ENCODE measurements around the gene SLC9A5. TPM values are rescaled to one million over a fixed set of nuclear protein-coding genes. Genes with fewer than 3 reads are reported as not detected.

Gene SLC9A5
- total RNA-seq, 1 experiment from 2014 or later, result 5.2 TPM

GRCh38 chr16:67235816-67236562 lies 12.8 kb upstream of the SLC9A5 start:
- BruUV-seq (replicated peaks), result no TSS peak
- ChIA-PET CTCF (no interaction called here), POLR2A (ENCODE audit: unreplicated experiment) (interaction anchor here (1.1 kb wide), 1 partner anchor 9 kb away, joined by 5 read pairs; the partner anchor contains the start of gene TMEM208)
- H2AFZ ChIP-seq, result no peak overlapping the region
- H3K4me1 ChIP-seq (replicated peaks; ENCODE audit: insufficient read depth), result peaks cover 17% of the 10 kb centered on the region
- H4K20me1 ChIP-seq (ENCODE audit: insufficient read depth), result no peaks in the 10 kb centered on the region
- H3K4me2 ChIP-seq, result no peak overlapping the region
- peaks cover 14% of the 10 kb centered on the region for H3K36me3 ChIP-seq (ENCODE audit: low read depth)
- peaks cover 25% of the 10 kb centered on the region for H3K79me2 ChIP-seq (ENCODE audit: low read depth)
- H3K27ac ChIP-seq, result no peak overlapping the region
- intact Hi-C loops (cut with micrococcal nuclease; ENCODE audit: unreplicated experiment), result no loop called here
- H3F3A ChIP-seq (ENCODE audit: insufficient read depth, low read depth), result peaks cover 52% of the 10 kb centered on the region
- no peaks in the 10 kb centered on the region for H3K9me2 ChIP-seq (ENCODE audit: insufficient read depth)
- H3K4me3 ChIP-seq, result no peak overlapping the region
- H3K9me3 ChIP-seq (ENCODE audit: insufficient read depth, low read depth), result no peaks in the 10 kb centered on the region
- no peaks in the 10 kb centered on the region for H3K27me3 ChIP-seq (ENCODE audit: insufficient read depth, low read depth)
- TF ChIP-seq EZH2 (IDR thresholded peaks at IDR 0.05; ENCODE audit: low read depth) (no peak), CTCF (conservative IDR thresholded peaks at IDR 0.05) (no peak)
- DNase-seq, result no peak

GRCh38 chr16:67236563-67237395 lies 12.0 kb upstream of the SLC9A5 start:
- H3K79me2 ChIP-seq (ENCODE audit: low read depth), result peaks cover 25% of the 10 kb centered on the region
- peaks cover 59% of the 10 kb centered on the region for H3F3A ChIP-seq (ENCODE audit: insufficient read depth, low read depth)
- BruUV-seq (replicated peaks), result no TSS peak
- intact Hi-C loops (cut with micrococcal nuclease; ENCODE audit: unreplicated experiment), result no loop called here
- POLR2A ChIA-PET (ENCODE audit: unreplicated experiment), result interaction anchor here (1.1 kb wide), 1 partner anchor 10 kb away, joined by 5 read pairs; the partner anchor contains the start of gene TMEM208
- TF ChIP-seq CTCF (conservative IDR thresholded peaks at IDR 0.05), result no peak
- TF ChIP-seq EZH2 (IDR thresholded peaks at IDR 0.05; ENCODE audit: low read depth), result no peak
- H3K27ac ChIP-seq, result no peak overlapping the region
- H3K4me3 ChIP-seq, result no peak overlapping the region
- no peak overlapping the region for H3K4me2 ChIP-seq
- no peaks in the 10 kb centered on the region for H4K20me1 ChIP-seq (ENCODE audit: insufficient read depth)
- peak in 1 of 2 experiments; percentile 58 for DNase-seq
- H3K9me2 ChIP-seq (ENCODE audit: insufficient read depth), result no peaks in the 10 kb centered on the region
- H3K36me3 ChIP-seq (ENCODE audit: low read depth), result peaks cover 11% of the 10 kb centered on the region
- CTCF ChIA-PET, result interaction anchor here (0.5 kb wide), 1 partner anchor 10 kb away, joined by 3 read pairs; no protein-coding TSS in a partner anchor
- no peaks in the 10 kb centered on the region for H3K27me3 ChIP-seq (ENCODE audit: insufficient read depth, low read depth)
- no peaks in the 10 kb centered on the region for H3K9me3 ChIP-seq (ENCODE audit: insufficient read depth, low read depth)
- peaks cover 24% of the 10 kb centered on the region for H3K4me1 ChIP-seq (replicated peaks; ENCODE audit: insufficient read depth)
- H2AFZ ChIP-seq, result no peak overlapping the region

GRCh38 chr16:67237396-67238277 lies 11.1 kb upstream of the SLC9A5 start:
- Histone ChIP-seq H3K27me3 (ENCODE audit: insufficient read depth, low read depth) (no peaks in the 10 kb centered on the region), H3K79me2 (ENCODE audit: low read depth) (peaks cover 33% of the 10 kb centered on the region), H3K4me1 (replicated peaks; ENCODE audit: insufficient read depth) (peaks cover 33% of the 10 kb centered on the region), H3K9me2 (ENCODE audit: insufficient read depth) (no peaks in the 10 kb centered on the region), H3K9me3 (ENCODE audit: insufficient read depth, low read depth) (no peaks in the 10 kb centered on the region), H3K36me3 (ENCODE audit: low read depth) (peaks cover 11% of the 10 kb centered on the region), H3K27ac (no peak overlapping the region), H2AFZ (no peak overlapping the region), H3K4me3 (no peak overlapping the region), H4K20me1 (ENCODE audit: insufficient read depth) (no peaks in the 10 kb centered on the region), H3F3A (ENCODE audit: insufficient read depth, low read depth) (peaks cover 67% of the 10 kb centered on the region), H3K4me2 (no peak overlapping the region)
- intact Hi-C loops (cut with micrococcal nuclease; ENCODE audit: unreplicated experiment), result no loop called here
- POLR2A ChIA-PET (ENCODE audit: unreplicated experiment), result interaction anchor here (1.2 kb wide), 1 partner anchor 11 kb away, joined by 4 read pairs; the partner anchor contains the start of gene TMEM208
- no peak for DNase-seq
- no TSS peak for BruUV-seq (replicated peaks)
- CTCF ChIA-PET, result interaction anchor here (0.6 kb wide), 1 partner anchor 9 kb away, joined by 5 read pairs; no protein-coding TSS in a partner anchor
- TF ChIP-seq CTCF (conservative IDR thresholded peaks at IDR 0.05) (no peak), EZH2 (IDR thresholded peaks at IDR 0.05; ENCODE audit: low read depth) (no peak)
